B cell (primary cell): ENCODE measurements around the gene GNPAT. TPM values are rescaled to one million over a fixed set of nuclear protein-coding genes. Genes with fewer than 3 reads are reported as not detected.

ENCODE experiments used
- ATAC-seq: fragments of 200-7000 bp; cut with Tn5 transposase; one replicate; pipeline ENCODE4 v1.10.0; 2021; ENCODE audit warnings: low read depth, mild to moderate bottlenecking, moderate number of reproducible peaks, moderate library complexity
- CTCF ChIA-PET: fragments of 350-600 bp; sonication (Branson Sonifier 250); formaldehyde crosslinking; loops from one replicate; lab custom pipeline; 2021; ENCODE audit warnings: antibody characterized with exemption, inconsistent platforms; lab: Charles Lee
- POLR2A ChIA-PET: fragments of 350-600 bp; sonication (Branson Sonifier 250); formaldehyde crosslinking; loops from one replicate; lab custom pipeline; 2021; ENCODE audit warnings: antibody characterized with exemption; lab: Charles Lee
- DNase-seq: peaks from one replicate; pipeline ENCODE4 v3.0.0; 2013
- H2AFZ ChIP-seq: 2 replicates; pipeline ENCODE4 v1.6.1; 2012; ENCODE audit warnings: mild to moderate bottlenecking, low read depth, low read length; ENCODE audit not compliant: insufficient read depth, poor library complexity, severe bottlenecking
- H3K27ac ChIP-seq, 2 donors: 1 replicate in 1 of 2; 2 replicates in 1 of 2; pipeline ENCODE4 v1.5.1; 2012 to 2013; ENCODE audit warnings: low read length in 2 of 2, mild to moderate bottlenecking in 2 of 2, moderate library complexity in 1 of 2
- H3K27me3 ChIP-seq, 4 experiments: fragments of 200-600 bp in 1 of 4; sonication (generic) in 1 of 4; replicated peaks in 1 of 4; 1 replicate in 2 of 4; 2 replicates in 2 of 4; pipeline versions ENCODE4 v1.6.1 to v1.7.0; 2013 to 2016; ENCODE audit warnings: low read length in 3 of 4, mild to moderate bottlenecking in 2 of 4, mixed read lengths in 1 of 4, moderate library complexity in 1 of 4; ENCODE audit not compliant: insufficient read depth in 4 of 4, control insufficient read depth in 3 of 4; ENCODE audit errors: control extremely low read depth in 1 of 4
- H3K36me3 ChIP-seq, 2 experiments: replicated peaks in 1 of 2; 1 replicate in 1 of 2; 2 replicates in 1 of 2; pipeline versions ENCODE4 v1.6.1 to v1.7.1; 2013; ENCODE audit warnings: low read length in 1 of 2; ENCODE audit not compliant: insufficient read depth in 2 of 2, control insufficient read depth in 1 of 2; ENCODE audit errors: control extremely low read depth in 1 of 2, extremely low read depth in 1 of 2
- H3K4me1 ChIP-seq, 2 donors: fragments of 200-600 bp in 1 of 2; sonication (generic) in 1 of 2; 1 replicate in 1 of 2; 2 replicates in 1 of 2; pipeline versions ENCODE4 v1.5.1 to v1.6.1; 2013 to 2017; ENCODE audit warnings: low read length in 2 of 2; ENCODE audit not compliant: control insufficient read depth in 2 of 2, insufficient read depth in 2 of 2
- H3K4me2 ChIP-seq: replicated peaks from 2 replicates; pipeline ENCODE3; 2012; ENCODE audit warnings: mild to moderate bottlenecking, low read depth, low read length; ENCODE audit not compliant: poor library complexity, severe bottlenecking
- H3K4me3 ChIP-seq, 5 experiments: fragments of 200-600 bp in 1 of 5; sonication (generic) in 1 of 5; 1 replicate in 3 of 5; 2 replicates in 2 of 5; pipeline versions ENCODE4 v1.5.1 to v1.7.0; 2011 to 2016; ENCODE audit warnings: low read length in 4 of 5, mild to moderate bottlenecking in 4 of 5, low read depth in 2 of 5, control low read depth in 1 of 5, moderate library complexity in 1 of 5; ENCODE audit not compliant: insufficient read depth in 1 of 5; ENCODE audit errors: control extremely low read depth in 1 of 5, extremely low read depth in 1 of 5
- H3K79me2 ChIP-seq: fragments of 200-600 bp; sonication (generic); one replicate; pipeline ENCODE4 v1.6.0; 2016; ENCODE audit warnings: low read length; ENCODE audit not compliant: control insufficient read depth, insufficient read depth
- H3K9ac ChIP-seq: fragments of 200-600 bp; sonication (generic); 2 replicates; pipeline ENCODE4 v1.6.1; 2017; ENCODE audit warnings: mild to moderate bottlenecking, low read length, moderate library complexity
- H3K9me3 ChIP-seq, 3 donors: one replicate each; pipeline versions ENCODE4 v1.6.1 to v1.7.1; 2013; ENCODE audit warnings: low read length in 2 of 3; ENCODE audit not compliant: control insufficient read depth in 2 of 3, insufficient read depth in 1 of 3; ENCODE audit errors: control extremely low read depth in 1 of 3
- H4K20me1 ChIP-seq: 2 replicates; pipeline ENCODE4 v1.6.0; 2012; ENCODE audit warnings: mild to moderate bottlenecking, low read length; ENCODE audit not compliant: insufficient read depth, control insufficient read depth, poor library complexity, severe bottlenecking
- H3K27ac Mint-ChIP-seq: one replicate; pipeline ENCODE4 v1.8.0; 2021; ENCODE audit warnings: mixed read lengths
- H3K27me3 Mint-ChIP-seq: one replicate; pipeline ENCODE4 v1.8.0; 2021; ENCODE audit warnings: mixed read lengths
- H3K4me1 Mint-ChIP-seq: one replicate; pipeline ENCODE4 v1.8.0; 2021; ENCODE audit warnings: mixed read lengths
- H3K4me3 Mint-ChIP-seq: one replicate; pipeline ENCODE4 v1.8.0; 2021; ENCODE audit warnings: mixed read lengths
- H3K9me3 Mint-ChIP-seq: one replicate; pipeline ENCODE4 v1.8.0; 2022; ENCODE audit warnings: mixed read lengths; ENCODE audit not compliant: insufficient read depth
- CTCF ChIP-seq: fragments of 200-600 bp; IDR thresholded peaks from one replicate; pipeline ENCODE4 v1.8.0; 2022; ENCODE audit warnings: antibody characterized with exemption, mild to moderate bottlenecking
- EZH2 ChIP-seq: IDR thresholded peaks from 2 replicates; pipeline ENCODE4 v1.6.1; 2012; ENCODE audit warnings: borderline replicate concordance, low read depth, mild to moderate bottlenecking, moderate library complexity, low read length; ENCODE audit not compliant: insufficient read depth, poor library complexity, severe bottlenecking
- WGBS: methylation state at CpG from one replicate; pipeline ENCODE4 v1.1.5; 2013; ENCODE audit warnings: missing lambda C conversion rate; ENCODE audit not compliant: insufficient coverage; 5-methylcytosine and 5-hydroxymethylcytosine counted together
- intact Hi-C: fragments of 100-400 bp; cut with micrococcal nuclease; formaldehyde crosslinking; loops from one replicate; pipeline ENCODE4 v1.10.0; 2022
- polyA plus RNA-seq: library from polyadenylated mRNA; depleted of rRNA; stranded (reverse); fragments of >200 nt; gene quantifications from 2 replicates; pipeline ENCODE4 v1.2.3, GENCODE V29; 2012
- total RNA-seq, 2 donors: library from RNA; stranded (reverse); fragments of 120-200 nt in 1 of 2; gene quantifications; 1 replicate in 1 of 2; 2 replicates in 1 of 2; pipeline versions ENCODE4 v1.2.3 to v1.2.4, GENCODE V29; 2013 to 2022

The GNPAT gene
- total and polyA plus RNA-seq, 2 donors (not counting 1 experiment from before 2014, with no cell fraction given): 19.5 to 49.0 TPM

- no peaks in the 10 kb centered on the region for H3K27me3 ChIP-seq
- intact Hi-C loops: loop anchor here (2.0 kb wide), 1 partner anchor 19 kb away; no protein-coding TSS in a partner anchor
- H3K4me3 Mint-ChIP-seq: no peak overlapping the region
- H3K9me3 ChIP-seq: no peaks in the 10 kb centered on the region
- DNase-seq (no peak), ATAC-seq (no peak)
- no peak overlapping the region for H3K27ac Mint-ChIP-seq
- no peak overlapping the region for H3K9ac ChIP-seq
- H3K4me2 ChIP-seq: no peak overlapping the region
- H3K4me1 ChIP-seq: peaks cover 11 to 13% of the 10 kb centered on the region in 2 donors
- H3K9me3 Mint-ChIP-seq: no peaks in the 10 kb centered on the region
- H3K4me1 Mint-ChIP-seq: peaks cover 45% of the 10 kb centered on the region
- WGBS: 100% methylated on average over 2 of the region's 8 CpGs
- no peak for TF ChIP-seq EZH2
- no peak for TF ChIP-seq CTCF
- no peak overlapping the region for H2AFZ ChIP-seq
- ChIA-PET CTCF (interaction anchor here (1.6 to 3.4 kb wide), 2 partner anchors 8 to 23 kb away, joined by 4 to 14 read pairs; no protein-coding TSS in a partner anchor), POLR2A (no interaction called here)
- H4K20me1 ChIP-seq: peaks cover 18% of the 10 kb centered on the region
- peaks cover 0 to 31% of the 10 kb centered on the region in 2 experiments for H3K36me3 ChIP-seq
- H3K4me3 ChIP-seq: no peak overlapping the region
- peaks cover 75% of the 10 kb centered on the region for H3K79me2 ChIP-seq
- H3K27me3 Mint-ChIP-seq: no peaks in the 10 kb centered on the region
- no peak overlapping the region for H3K27ac ChIP-seq
These were observed 7.1 kb upstream of the GNPAT start for GRCh38 chr1:231233735-231234417.

GRCh38 chr1:231234506-231234905 is 6.5 kb upstream of the GNPAT start:
- WGBS: 93% methylated on average over 3 of the region's 3 CpGs
- CTCF ChIA-PET: interaction anchor here (3.4 kb wide), 1 partner anchor 24 kb away, joined by 14 read pairs; no protein-coding TSS in a partner anchor
- no peaks in the 10 kb centered on the region for H3K27me3 Mint-ChIP-seq
- Histone ChIP-seq H3K36me3 (peaks cover 0 to 33% of the 10 kb centered on the region in 2 experiments), H3K9ac (no peak overlapping the region), H3K27me3 (no peaks in the 10 kb centered on the region), H3K4me1 (peaks cover 11 to 13% of the 10 kb centered on the region in 2 donors), H4K20me1 (peaks cover 18% of the 10 kb centered on the region), H2AFZ (no peak overlapping the region), H3K27ac (no peak overlapping the region), H3K9me3 (no peaks in the 10 kb centered on the region), H3K79me2 (peaks cover 81% of the 10 kb centered on the region), H3K4me2 (no peak overlapping the region), H3K4me3 (no peak overlapping the region)
- H3K4me1 Mint-ChIP-seq: peaks cover 50% of the 10 kb centered on the region
- no peak for DNase-seq
- POLR2A ChIA-PET: no interaction called here
- H3K9me3 Mint-ChIP-seq: no peaks in the 10 kb centered on the region
- no peak overlapping the region for H3K27ac Mint-ChIP-seq
- no peak overlapping the region for H3K4me3 Mint-ChIP-seq
- ATAC-seq: no peak
- intact Hi-C loops: no loop called here
- TF ChIP-seq EZH2 (no peak), CTCF (no peak)
